ENCODE data around the gene CYB5D1.

The CYB5D1 gene

DNA sequence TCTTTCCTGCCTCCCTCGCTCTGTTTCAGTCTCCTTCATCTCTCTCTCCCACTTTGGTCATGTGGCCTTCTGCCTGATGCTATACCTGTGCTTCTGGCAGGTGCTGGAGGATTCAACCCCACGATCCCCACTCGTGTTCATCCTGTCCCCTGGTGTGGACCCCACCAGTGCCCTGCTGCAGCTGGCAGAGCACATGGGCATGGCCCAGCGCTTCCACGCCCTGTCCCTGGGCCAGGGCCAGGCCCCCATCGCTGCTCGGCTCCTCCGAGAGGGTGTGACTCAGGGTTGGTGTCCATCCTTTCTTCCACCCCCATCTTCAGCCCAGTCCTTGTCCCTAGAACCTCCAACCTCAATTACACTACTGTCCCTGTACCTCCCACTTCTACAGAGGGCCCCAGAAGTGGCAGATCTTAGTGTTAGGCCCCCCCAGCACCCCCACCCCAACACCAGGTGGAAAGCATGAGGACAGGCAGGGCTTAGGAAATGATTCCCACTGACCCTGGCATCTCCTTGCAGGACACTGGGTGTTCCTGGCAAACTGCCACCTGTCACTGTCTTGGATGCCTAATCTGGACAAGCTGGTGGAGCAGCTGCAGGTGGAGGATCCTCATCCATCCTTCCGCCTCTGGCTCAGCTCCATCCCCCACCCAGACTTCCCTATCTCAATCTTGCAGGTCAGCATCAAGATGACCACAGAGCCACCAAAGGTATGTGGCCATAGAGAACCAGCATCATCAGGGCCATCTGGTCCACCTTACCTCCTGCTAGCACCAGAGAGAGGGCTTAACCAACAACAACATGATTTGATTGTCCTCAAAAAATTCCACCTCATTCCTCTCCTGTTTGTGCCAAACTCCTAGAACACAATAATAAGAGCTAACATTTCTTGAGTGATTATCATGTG lies 33.5 kb upstream of the CYB5D1 start:
- H3K4me3 ChIP-seq (ENCODE audit: low read depth, low read length) = no peak overlapping the region
- TF ChIP-seq, protein P1, sequence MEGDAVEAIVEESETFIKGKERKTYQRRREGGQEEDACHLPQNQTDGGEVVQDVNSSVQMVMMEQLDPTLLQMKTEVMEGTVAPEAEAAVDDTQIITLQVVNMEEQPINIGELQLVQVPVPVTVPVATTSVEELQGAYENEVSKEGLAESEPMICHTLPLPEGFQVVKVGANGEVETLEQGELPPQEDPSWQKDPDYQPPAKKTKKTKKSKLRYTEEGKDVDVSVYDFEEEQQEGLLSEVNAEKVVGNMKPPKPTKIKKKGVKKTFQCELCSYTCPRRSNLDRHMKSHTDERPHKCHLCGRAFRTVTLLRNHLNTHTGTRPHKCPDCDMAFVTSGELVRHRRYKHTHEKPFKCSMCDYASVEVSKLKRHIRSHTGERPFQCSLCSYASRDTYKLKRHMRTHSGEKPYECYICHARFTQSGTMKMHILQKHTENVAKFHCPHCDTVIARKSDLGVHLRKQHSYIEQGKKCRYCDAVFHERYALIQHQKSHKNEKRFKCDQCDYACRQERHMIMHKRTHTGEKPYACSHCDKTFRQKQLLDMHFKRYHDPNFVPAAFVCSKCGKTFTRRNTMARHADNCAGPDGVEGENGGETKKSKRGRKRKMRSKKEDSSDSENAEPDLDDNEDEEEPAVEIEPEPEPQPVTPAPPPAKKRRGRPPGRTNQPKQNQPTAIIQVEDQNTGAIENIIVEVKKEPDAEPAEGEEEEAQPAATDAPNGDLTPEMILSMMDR (IDR thresholded peaks at IDR 0.05; ENCODE audit: low read depth, low read length, missing control alignments) = no peak
- DNase-seq (ENCODE audit: low read depth) = no peak

DNA sequence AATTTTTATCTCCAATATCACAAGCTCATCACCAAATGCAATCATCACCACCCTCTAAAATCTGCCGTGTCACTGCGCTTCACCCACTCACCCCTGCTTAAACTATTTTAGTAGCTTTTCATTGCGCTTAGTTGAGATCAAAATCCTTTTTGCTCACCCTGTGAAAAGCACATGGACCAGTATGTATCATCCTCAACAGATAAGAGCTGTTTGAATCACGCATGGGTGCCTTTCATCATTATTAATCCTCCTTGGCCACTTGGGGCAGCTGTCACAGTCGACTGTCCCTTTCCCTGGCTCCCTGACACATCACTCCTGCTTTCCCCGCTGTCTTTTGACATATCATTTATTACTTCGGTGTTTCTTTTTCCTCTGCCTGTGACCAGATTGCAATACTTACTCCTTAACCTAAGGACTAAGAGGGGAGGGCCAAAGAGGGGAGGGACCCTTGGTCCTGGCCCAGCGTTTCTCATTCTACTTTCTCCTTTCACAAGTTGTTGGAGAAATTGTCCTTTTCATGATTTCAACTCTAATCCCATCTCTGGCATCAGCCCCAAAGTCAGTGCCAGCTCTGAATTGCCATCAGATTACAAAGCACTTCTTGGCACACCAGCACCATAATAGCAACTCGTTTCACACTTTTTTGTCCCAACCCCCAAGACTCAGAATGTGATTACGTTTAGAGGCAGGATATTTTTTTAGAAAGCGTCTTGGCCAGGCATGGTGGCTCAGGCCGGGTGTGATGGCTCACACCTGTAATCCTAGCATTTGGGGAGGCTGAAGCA lies 32.4 kb upstream of the CYB5D1 start:
- no peak overlapping the region for H3K4me3 ChIP-seq (ENCODE audit: low read depth, low read length)
- TF ChIP-seq, protein P1 (IDR thresholded peaks at IDR 0.05; ENCODE audit: low read depth, low read length, missing control alignments) = no peak
- no peak for DNase-seq (ENCODE audit: low read depth)

DNA sequence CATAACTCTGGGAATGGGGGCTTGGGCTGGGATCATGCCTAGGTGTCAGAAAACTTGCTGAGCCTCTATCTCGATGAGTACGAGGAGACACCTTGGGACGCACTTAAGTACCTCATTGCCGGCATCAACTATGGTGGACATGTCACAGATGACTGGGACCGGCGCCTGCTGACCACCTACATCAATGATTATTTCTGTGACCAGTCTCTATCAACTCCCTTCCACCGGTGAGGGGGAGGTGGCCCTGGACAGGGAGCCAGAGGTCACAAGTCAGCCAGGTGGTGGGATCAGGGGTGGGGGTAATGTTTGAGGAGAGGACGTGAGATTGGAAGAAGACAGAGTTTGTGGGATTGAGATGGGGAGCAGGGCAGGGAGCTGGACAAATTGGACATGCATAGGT lies 27.2 kb upstream of the CYB5D1 start:
- no peak for DNase-seq (ENCODE audit: low read depth)
- no peak overlapping the region for H3K4me3 ChIP-seq (ENCODE audit: low read depth, low read length)
- TF ChIP-seq, protein P1 (IDR thresholded peaks at IDR 0.05; ENCODE audit: low read depth, low read length, missing control alignments) = no peak

DNA sequence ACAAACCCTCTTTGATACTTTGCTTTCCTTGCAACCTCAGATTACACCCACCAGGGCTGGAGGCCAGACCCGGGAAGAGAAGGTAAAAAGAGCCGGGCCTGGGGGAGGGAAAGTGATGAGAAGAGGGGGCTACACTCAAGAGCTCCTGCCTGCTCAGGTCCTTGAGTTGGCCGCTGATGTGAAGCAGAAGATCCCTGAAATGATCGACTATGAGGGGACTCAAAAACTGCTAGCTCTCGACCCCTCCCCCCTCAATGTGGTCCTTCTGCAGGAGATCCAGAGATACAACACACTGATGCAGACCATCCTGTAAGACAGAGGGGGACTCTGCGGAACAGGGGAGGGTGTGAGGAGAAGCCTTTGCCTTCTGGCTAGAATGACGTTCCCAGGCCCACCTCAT lies 26.6 kb upstream of the CYB5D1 start:
- no peak for DNase-seq (ENCODE audit: low read depth)
- H3K4me3 ChIP-seq (ENCODE audit: low read depth, low read length) = no peak overlapping the region
- TF ChIP-seq, protein P1 (IDR thresholded peaks at IDR 0.05; ENCODE audit: low read depth, low read length, missing control alignments) = no peak

- DNase-seq (ENCODE audit: low read depth) = no peak
- TF ChIP-seq, protein P1 (IDR thresholded peaks at IDR 0.05; ENCODE audit: low read depth, low read length, missing control alignments) = no peak
- H3K4me3 ChIP-seq (ENCODE audit: low read depth, low read length) = no peak overlapping the region
Measured at GRCh38 chr17:7832431-7832830, 25.4 kb upstream of the CYB5D1 start.

- TF ChIP-seq, protein P1 (IDR thresholded peaks at IDR 0.05; ENCODE audit: low read depth, low read length, missing control alignments) = no peak
- no peak for DNase-seq (ENCODE audit: low read depth)
- peak overlapping the region; percentile 67 for H3K4me3 ChIP-seq (ENCODE audit: low read depth, low read length)
Measured at GRCh38 chr17:7833011-7833794, 24.6 kb upstream of the CYB5D1 start.

Measured in GM12864 (cell line).